Panc1 (cell line): ENCODE data around the gene SLC35A3. TPM values are rescaled to one million over a fixed set of nuclear protein-coding genes. Genes with fewer than 3 reads are reported as not detected.

ENCODE experiments used
- ATAC-seq: fragments of 200-7000 bp; cut with Tn5 transposase; 2 replicates; pipeline ENCODE4 v1.9.1; 2020; ENCODE audit warnings: mild to moderate bottlenecking, moderate library complexity
- BruUV-seq: library from RNA; stranded (reverse); fragments of 400-500 nt; replicated peaks from 2 replicates; lab custom pipeline; 2021; lab: Mats Ljungman, UMichigan
- CTCF ChIA-PET: fragments of 300-600 bp; sonication (Branson Sonifier 250); formaldehyde crosslinking; loops from one replicate; lab custom pipeline; 2022; ENCODE audit warnings: antibody characterized with exemption; lab: Charles Lee
- POLR2A ChIA-PET: fragments of 300-600 bp; sonication (Branson Sonifier 250); formaldehyde crosslinking; loops from one replicate; lab custom pipeline; 2022; ENCODE audit warnings: antibody characterized with exemption; lab: Charles Lee
- DNase-seq: peaks from one replicate; pipeline ENCODE4 v3.0.0-alpha.2; 2010; ENCODE audit warnings: low read depth, low spot score
- H3K27ac ChIP-seq: 2 replicates; pipeline ENCODE4 v1.5.1; 2011; ENCODE audit warnings: mild to moderate bottlenecking, low read length, inconsistent platforms
- H3K27me3 ChIP-seq: fragments of 200-500 bp; sonication (Bioruptor generic); 2 replicates; pipeline ENCODE4 v1.6.0; 2014; ENCODE audit warnings: low read length, inconsistent platforms; ENCODE audit not compliant: control insufficient read depth, insufficient read depth
- H3K36me3 ChIP-seq: fragments of 200-500 bp; sonication (Bioruptor generic); 2 replicates; pipeline ENCODE4 v1.5.1; 2014; ENCODE audit warnings: inconsistent platforms, mild to moderate bottlenecking, low read length, moderate library complexity; ENCODE audit not compliant: control insufficient read depth, insufficient read depth
- H3K4me1 ChIP-seq: 2 replicates; pipeline ENCODE4 v1.5.1; 2011; ENCODE audit warnings: inconsistent platforms, mild to moderate bottlenecking, low read length, moderate library complexity; ENCODE audit not compliant: control insufficient read depth, insufficient read depth
- H3K4me3 ChIP-seq, 2 experiments: 2 replicates each; pipeline ENCODE4 v1.5.1; 2011 to 2012; ENCODE audit warnings: low read depth in 2 of 2, low read length in 2 of 2, mild to moderate bottlenecking in 2 of 2, inconsistent platforms in 1 of 2, moderate library complexity in 1 of 2
- H3K9me3 ChIP-seq: fragments of 200-500 bp; sonication (Bioruptor generic); 2 replicates; pipeline ENCODE4 v1.5.1; 2014; ENCODE audit warnings: low read depth, mild to moderate bottlenecking, inconsistent platforms, low read length, moderate library complexity; ENCODE audit not compliant: control insufficient read depth, insufficient read depth
- CTCF ChIP-seq: fragments of 450-650 bp; IDR thresholded peaks from 2 replicates; pipeline ENCODE4 v1.5.1; 2017; ENCODE audit warnings: mild to moderate bottlenecking
- POLR2AphosphoS5 ChIP-seq: IDR thresholded peaks from 2 replicates; pipeline ENCODE4 v1.6.1; 2012; ENCODE audit warnings: mild to moderate bottlenecking, low read depth, low read length, moderate library complexity
- REST ChIP-seq, 2 experiments: IDR thresholded peaks; 2 replicates each; pipeline ENCODE4 v1.6.1; 2011 to 2012; ENCODE audit warnings: low read depth in 2 of 2, control low read depth in 1 of 2, low read length in 1 of 2, mild to moderate bottlenecking in 1 of 2, moderate library complexity in 1 of 2; ENCODE audit not compliant: insufficient read depth in 1 of 2
- SIN3A ChIP-seq: IDR thresholded peaks from 2 replicates; pipeline ENCODE4 v1.6.1; 2012; ENCODE audit warnings: low read depth, mild to moderate bottlenecking, low read length, moderate library complexity, borderline replicate concordance; ENCODE audit not compliant: insufficient read depth
- TCF7L2 ChIP-seq: IDR thresholded peaks from 2 replicates; pipeline ENCODE4 v1.6.1; 2011; ENCODE audit warnings: mild to moderate bottlenecking, low read depth, low read length, inconsistent platforms
- in situ Hi-C: cut with HindIII; loops from 2 replicates; pipeline ENCODE4 v1.10.0; 2016; ENCODE audit warnings: low sequenced_read_pairs, low pct_unique_long_range_greater_than_20kb
- intact Hi-C: fragments of 100-400 bp; cut with micrococcal nuclease; formaldehyde crosslinking; loops from one replicate; pipeline ENCODE4 v1.10.0; 2022; ENCODE audit not compliant: unreplicated experiment
- total RNA-seq: library from RNA; stranded (reverse); gene quantifications from one replicate; pipeline ENCODE4 v1.2.1, GENCODE V29; 2021; ENCODE audit not compliant: unreplicated experiment

Gene SLC35A3
- total RNA-seq, 1 experiment from 2014 or later, result 15.9 TPM

GRCh38 chr1:99986656-99987225, 16.9 kb downstream of the SLC35A3 start:
- no peaks in the 10 kb centered on the region for H3K4me1 ChIP-seq
- BruUV-seq, result no TSS peak
- H3K9me3 ChIP-seq, result peaks cover 3% of the 10 kb centered on the region; the same call in 1 of the 2 replicates
- in situ Hi-C loops (no loop called here), intact Hi-C loops (no loop called here)
- H3K27me3 ChIP-seq, result no peaks in the 10 kb centered on the region
- TF ChIP-seq CTCF (no peak), SIN3A (no peak), REST (IDR thresholded peaks at IDR 0.05; ENCODE audit: insufficient read depth in 1 of 2, low read depth in 2 of 2, low read length in 1 of 2) (no peak), POLR2AphosphoS5 (no peak), TCF7L2 (no peak)
- no peak overlapping the region for H3K4me3 ChIP-seq
- no peak for DNase-seq
- H3K27ac ChIP-seq, result no peak overlapping the region
- H3K36me3 ChIP-seq, result no peaks in the 10 kb centered on the region
- no peak for ATAC-seq
- ChIA-PET CTCF (no interaction called here), POLR2A (no interaction called here)

GRCh38 chr1:99988210-99988765, 18.5 kb downstream of the SLC35A3 start:
- Histone ChIP-seq H3K4me3 (no peak overlapping the region), H3K9me3 (peaks cover 3% of the 10 kb centered on the region; the same call in 1 of the 2 replicates), H3K27ac (no peak overlapping the region), H3K36me3 (no peaks in the 10 kb centered on the region), H3K27me3 (no peaks in the 10 kb centered on the region), H3K4me1 (no peaks in the 10 kb centered on the region)
- CTCF ChIA-PET, result no interaction called here
- DNase-seq (no peak), ATAC-seq (no peak)
- no TSS peak for BruUV-seq
- intact Hi-C loops, result no loop called here
- TF ChIP-seq SIN3A (no peak), CTCF (no peak), REST (IDR thresholded peaks at IDR 0.05; ENCODE audit: insufficient read depth in 1 of 2, low read depth in 2 of 2, low read length in 1 of 2) (no peak), TCF7L2 (no peak), POLR2AphosphoS5 (no peak)
- POLR2A ChIA-PET, result no interaction called here
- in situ Hi-C loops, result no loop called here
